Hepatocyte (in vitro differentiated cells): ENCODE data around the gene AMIGO3.

Experiments
- CTCF ChIP-seq: fragments of 200-600 bp; sonication (generic); IDR thresholded peaks from 2 replicates; pipeline ENCODE4 v1.5.1; 2016; ENCODE audit warnings: antibody characterized with exemption, mild to moderate bottlenecking; ENCODE audit not compliant: poor library complexity
- EZH2 ChIP-seq: fragments of 200-600 bp; sonication (generic); IDR thresholded peaks from 2 replicates; pipeline ENCODE4 v1.6.1; 2016; ENCODE audit warnings: antibody characterized with exemption, mild to moderate bottlenecking, borderline replicate concordance
- EZH2phosphoT487 ChIP-seq: fragments of 200-600 bp; sonication (generic); IDR thresholded peaks from one replicate; pipeline ENCODE4 v1.6.1; 2018; ENCODE audit warnings: antibody characterized with exemption, mild to moderate bottlenecking, low read depth, moderate library complexity; ENCODE audit not compliant: unreplicated experiment, severe bottlenecking

GRCh38 chr3:49709852-49710251, 9.6 kb downstream of the AMIGO3 start:
- TF ChIP-seq EZH2phosphoT487 (no peak), CTCF (no peak), EZH2 (no peak)
